Left ventricle myocardium inferior (tissue), 1 donor: ENCODE measurements around the gene KRT77. TPM values are rescaled to one million over a fixed set of nuclear protein-coding genes. Genes with fewer than 3 reads are reported as not detected.

Experiments
- DNase-seq: peaks from one replicate; pipeline ENCODE4 v3.0.0-alpha.2; 2020
- H3K27ac ChIP-seq: fragments of 200-600 bp; replicated peaks from 2 replicates; pipeline ENCODE4 v1.8.0; 2021
- H3K27me3 ChIP-seq: fragments of 200-600 bp; 2 replicates; pipeline ENCODE4 v1.8.0; 2021; ENCODE audit warnings: low read depth
- H3K36me3 ChIP-seq: fragments of 200-600 bp; 2 replicates; pipeline ENCODE4 v1.8.0; 2021
- H3K4me1 ChIP-seq: fragments of 200-600 bp; 2 replicates; pipeline ENCODE4 v1.8.0; 2021
- H3K4me3 ChIP-seq: fragments of 200-600 bp; 2 replicates; pipeline ENCODE4 v1.8.0; 2021; ENCODE audit warnings: mild to moderate bottlenecking, moderate library complexity
- H3K9me3 ChIP-seq: fragments of 200-600 bp; replicated peaks from 2 replicates; pipeline ENCODE4 v1.8.0; 2021
- CTCF ChIP-seq: fragments of 200-600 bp; IDR thresholded peaks from 2 replicates; pipeline ENCODE4 v1.8.0; 2021; ENCODE audit warnings: antibody characterized with exemption, mild to moderate bottlenecking, borderline replicate concordance
- intact Hi-C: fragments of 100-400 bp; cut with micrococcal nuclease; formaldehyde crosslinking; loops from one replicate; pipeline ENCODE4 v1.11.0; 2022
- total RNA-seq: library from RNA; stranded (reverse); fragmentation: NEBNext Ultra II Directional; extraction: Animal tissue kit (Norgen Biotek cat#: 25700); gene quantifications from one replicate; pipeline ENCODE4 v1.2.1, GENCODE V29; 2021
- donor health status: DM: no; HTN: yes; CAD: no; lungs with severe emphysema.

KRT77 gene
- total RNA-seq, 1 donor from 2014 or later, result not detected

- H3K9me3 ChIP-seq, result no peaks in the 10 kb centered on the region
- TF ChIP-seq CTCF, result no peak
- intact Hi-C loops, result no loop called here
- no peak overlapping the region for H3K4me3 ChIP-seq
- no peak for DNase-seq
- peaks cover 43% of the 10 kb centered on the region for H3K27me3 ChIP-seq
- H3K36me3 ChIP-seq, result no peaks in the 10 kb centered on the region
- no peak overlapping the region for H3K27ac ChIP-seq
- peaks cover 16% of the 10 kb centered on the region for H3K4me1 ChIP-seq
Observed at GRCh38 chr12:52698651-52699340, 4.5 kb downstream of the KRT77 start.

DNA sequence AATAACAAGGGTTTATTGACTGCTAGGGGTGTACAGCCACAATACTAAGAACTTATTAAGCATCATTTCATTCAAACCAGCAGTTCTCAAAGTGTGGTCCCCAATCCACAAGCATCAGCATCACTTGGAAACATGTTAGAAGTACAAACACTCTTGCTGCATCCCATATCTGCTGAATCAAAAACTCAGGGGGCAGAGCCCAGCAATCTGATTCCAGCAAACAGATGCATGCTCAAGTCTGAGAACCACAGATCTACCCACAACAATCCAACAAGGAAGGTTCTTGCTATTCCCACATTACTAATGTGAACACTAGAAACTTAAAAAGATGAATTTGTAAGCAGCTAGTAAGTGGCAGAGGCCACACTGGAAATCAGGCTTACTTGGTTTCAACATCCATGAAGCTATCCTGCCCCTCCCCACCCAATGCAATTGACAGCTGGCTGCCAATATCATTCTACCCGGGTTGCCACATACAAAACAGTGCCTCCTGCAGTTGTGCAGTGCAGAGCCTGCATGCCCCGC, 6.2 kb downstream of the KRT77 start:
- TF ChIP-seq CTCF, result no peak
- no peak for DNase-seq
- Histone ChIP-seq H3K4me1 (peaks cover 16% of the 10 kb centered on the region), H3K4me3 (no peak overlapping the region), H3K27me3 (peaks cover 48% of the 10 kb centered on the region), H3K9me3 (no peaks in the 10 kb centered on the region), H3K27ac (no peak overlapping the region), H3K36me3 (no peaks in the 10 kb centered on the region)
- intact Hi-C loops, result no loop called here

DNA sequence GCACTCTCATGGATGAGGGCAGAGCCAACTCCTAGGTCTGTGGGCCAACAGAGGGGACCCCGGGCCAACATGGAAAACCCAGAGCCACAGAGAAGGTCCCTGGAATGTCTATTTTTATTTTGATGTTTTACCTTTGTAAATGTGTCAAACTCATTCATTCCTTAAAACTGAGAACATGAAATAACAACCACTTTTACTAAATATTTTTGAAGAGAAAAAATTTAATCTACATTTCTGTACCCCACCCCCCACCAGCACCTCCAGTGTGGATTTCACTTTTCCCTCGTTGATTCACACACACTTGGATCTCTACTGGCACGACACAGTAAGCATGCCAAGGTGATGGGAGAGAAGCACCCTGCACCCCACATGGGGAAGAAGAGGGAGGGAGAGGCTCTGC, 6.7 kb downstream of the KRT77 start:
- Histone ChIP-seq H3K4me1 (peaks cover 16% of the 10 kb centered on the region), H3K9me3 (no peaks in the 10 kb centered on the region), H3K27ac (no peak overlapping the region), H3K4me3 (no peak overlapping the region), H3K36me3 (no peaks in the 10 kb centered on the region), H3K27me3 (peaks cover 48% of the 10 kb centered on the region)
- no peak for DNase-seq
- no peak for TF ChIP-seq CTCF
- intact Hi-C loops, result no loop called here

DNA sequence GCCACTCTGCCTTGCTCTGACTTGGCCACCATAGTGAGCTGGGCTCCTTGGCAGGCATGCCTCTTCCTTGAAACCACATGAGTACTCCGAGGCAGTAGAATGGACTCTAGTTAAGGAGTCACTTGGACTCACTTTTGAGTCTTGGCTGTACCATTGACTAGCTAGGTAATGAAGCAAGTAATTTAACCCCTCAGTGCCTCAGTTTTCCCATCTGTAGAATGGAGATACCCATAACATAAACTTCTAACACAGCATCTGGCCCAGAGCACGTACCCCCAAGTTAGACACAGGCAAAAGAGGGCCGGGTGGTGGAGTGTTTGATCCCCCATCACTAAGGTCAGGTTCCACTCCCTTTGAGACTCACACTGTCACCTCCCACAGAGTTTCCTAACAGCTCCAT, 8.3 kb downstream of the KRT77 start:
- H3K27ac ChIP-seq, result no peak overlapping the region
- TF ChIP-seq CTCF, result no peak
- peaks cover 62% of the 10 kb centered on the region for H3K27me3 ChIP-seq
- intact Hi-C loops, result no loop called here
- no peaks in the 10 kb centered on the region for H3K9me3 ChIP-seq
- no peak for DNase-seq
- H3K36me3 ChIP-seq, result no peaks in the 10 kb centered on the region
- H3K4me1 ChIP-seq, result peaks cover 26% of the 10 kb centered on the region
- no peak overlapping the region for H3K4me3 ChIP-seq

DNA sequence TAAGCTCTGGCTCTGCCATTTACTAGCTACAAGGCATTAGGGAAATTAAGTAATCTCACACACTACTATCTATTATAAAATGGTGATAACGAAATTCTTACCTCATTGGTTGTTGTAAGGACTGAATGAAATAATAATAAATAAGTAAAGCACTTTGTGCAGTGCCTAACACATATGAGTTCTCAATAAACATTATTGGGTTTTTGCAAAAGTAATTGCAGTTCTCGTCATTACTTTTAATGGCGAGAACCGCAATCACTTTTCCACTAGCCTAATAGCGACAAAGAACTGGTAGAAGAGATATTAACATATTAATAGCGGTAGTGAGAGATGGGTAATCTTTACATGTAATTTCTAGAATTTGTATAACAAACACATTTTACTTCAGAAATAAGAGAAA, 9.2 kb downstream of the KRT77 start:
- no peak for TF ChIP-seq CTCF
- DNase-seq, result no peak
- H3K27ac ChIP-seq, result no peak overlapping the region
- intact Hi-C loops, result no loop called here
- H3K4me1 ChIP-seq, result peaks cover 18% of the 10 kb centered on the region
- no peaks in the 10 kb centered on the region for H3K36me3 ChIP-seq
- peaks cover 69% of the 10 kb centered on the region for H3K27me3 ChIP-seq
- H3K9me3 ChIP-seq, result no peaks in the 10 kb centered on the region
- H3K4me3 ChIP-seq, result no peak overlapping the region
